Erythroblast (primary cell): ENCODE data around the gene PLA2G6.

Source experiments
- GATA1 ChIP-seq: IDR thresholded peaks from 2 replicates; pipeline ENCODE4 v1.6.1; 2011; ENCODE audit warnings: low read depth, mild to moderate bottlenecking, control low read depth, low read length, moderate library complexity
- POLR2A ChIP-seq: IDR thresholded peaks from 2 replicates; pipeline ENCODE4 v1.6.1; 2011; ENCODE audit warnings: mild to moderate bottlenecking, low read length

DNA sequence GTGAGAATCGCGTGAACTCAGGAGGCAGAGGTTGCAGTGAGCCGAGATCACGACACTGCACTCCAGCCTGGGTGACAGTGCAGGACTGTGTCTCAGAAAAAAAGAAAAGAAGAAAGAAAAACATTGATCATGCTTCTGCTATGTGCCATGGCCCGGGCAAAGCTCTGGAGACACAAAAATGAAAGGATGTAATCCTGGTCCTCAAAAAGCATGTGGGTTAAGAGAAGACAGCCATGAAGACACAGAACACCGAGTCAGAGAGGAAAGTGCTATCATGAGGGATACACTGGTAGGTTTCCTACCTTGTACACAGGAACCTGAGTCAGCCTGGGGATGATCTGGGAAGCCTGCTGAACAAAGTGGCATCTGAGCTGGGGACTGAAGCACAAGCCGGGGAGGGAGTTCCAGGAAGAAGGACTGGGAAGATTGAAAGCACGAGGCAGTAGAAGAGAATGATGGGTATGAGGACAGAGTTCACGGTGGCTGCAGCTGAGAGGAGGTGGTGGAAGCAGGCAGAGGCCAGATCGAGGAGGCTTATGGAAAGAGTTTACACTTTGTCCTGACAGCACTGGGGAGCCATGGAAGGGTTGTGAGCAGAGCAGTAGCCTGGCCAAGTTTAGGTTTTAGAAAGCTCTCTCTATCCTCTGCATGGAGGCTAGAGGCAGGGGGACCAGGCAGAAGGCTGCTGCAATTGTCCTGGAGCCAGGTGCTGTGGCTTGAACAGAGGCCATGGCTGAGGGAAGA, 10.3 kb upstream of the PLA2G6 start:
- TF ChIP-seq POLR2A (no peak), GATA1 (no peak)
